K562 (cell line): ENCODE results near the gene ADAT1. TPM values are rescaled to one million over a fixed set of nuclear protein-coding genes. Genes with fewer than 3 reads are reported as not detected.

Source experiments
- ATAC-seq: fragments of 200-7000 bp; cut with Tn5 transposase; 3 replicates; pipeline ENCODE4 v1.9.1; 2020; ENCODE audit warnings: moderate library complexity
- BruUV-seq: library from RNA; stranded (reverse); fragments of 400-500 nt; replicated peaks from 2 replicates; lab custom pipeline; 2021; lab: Mats Ljungman, UMichigan
- CTCF ChIA-PET: fragments of 300-600 bp; formaldehyde crosslinking; extraction: SDS; loops from one replicate; lab custom pipeline; 2021; ENCODE audit warnings: low intra/inter-chr PET ratio; lab: Yijun Ruan, JAX
- POLR2A ChIA-PET: fragments of 300-600, 350-650 bp; sonication (Branson Sonifier 250); formaldehyde crosslinking; extraction: SDS; loops from one replicate; lab custom pipeline; 2021; ENCODE audit warnings: antibody characterized with exemption, inconsistent platforms; lab: Yijun Ruan, JAX
- DNase-seq, 4 experiments: peaks; one replicate each; pipeline versions ENCODE4 v3.0.0 to v3.0.0-alpha.2; 2011 to 2018; ENCODE audit warnings: low spot score in 3 of 4, mixed read lengths in 3 of 4; ENCODE audit errors: extremely low read depth in 1 of 4
- FAIRE-seq: peaks from 2 replicates; lab custom pipeline; 2011; peaks lifted over from hg19 to GRCh38; lab: Jason Lieb, UNC
- H2AFZ ChIP-seq: 2 replicates; pipeline ENCODE4 v1.6.0; 2011; ENCODE audit warnings: low read depth, low read length, control low read depth, inconsistent platforms
- H3K27ac ChIP-seq: fragments of 200-600 bp; 3 replicates; pipeline ENCODE4 v1.8.0; 2011; ENCODE audit warnings: low read depth, mild to moderate bottlenecking, control low read depth, inconsistent platforms, low read length, moderate library complexity, mixed read lengths; ENCODE audit errors: extremely low read depth
- H3K27me3 ChIP-seq, 2 experiments: fragments of 300-600 bp in 1 of 2; 2 replicates in 1 of 2; 3 replicates in 1 of 2; pipeline versions ENCODE4 v1.6.0 to v1.8.0; 2011; ENCODE audit warnings: inconsistent platforms in 2 of 2, low read length in 2 of 2, mild to moderate bottlenecking in 1 of 2, mixed read lengths in 1 of 2, moderate library complexity in 1 of 2; ENCODE audit not compliant: control insufficient read depth in 2 of 2, insufficient read depth in 2 of 2
- H3K36me3 ChIP-seq: fragments of 300-600 bp; 3 replicates; pipeline ENCODE4 v1.8.0; 2011; ENCODE audit warnings: mild to moderate bottlenecking, low read length, inconsistent platforms; ENCODE audit not compliant: control insufficient read depth, insufficient read depth
- H3K4me1 ChIP-seq, 2 experiments: fragments of 200-600 bp in 1 of 2; replicated peaks in 1 of 2; 2 replicates in 1 of 2; 3 replicates in 1 of 2; pipeline versions ENCODE4 v1.5.1 to v1.8.0; 2011; ENCODE audit warnings: inconsistent platforms in 2 of 2, low read length in 2 of 2, mild to moderate bottlenecking in 1 of 2, mixed read lengths in 1 of 2, moderate library complexity in 1 of 2; ENCODE audit not compliant: control insufficient read depth in 2 of 2, insufficient read depth in 2 of 2
- H3K4me2 ChIP-seq: 2 replicates; pipeline ENCODE4 v1.6.1; 2011; ENCODE audit warnings: low read length, control low read depth, inconsistent platforms, mixed read lengths; ENCODE audit not compliant: insufficient read depth
- H3K4me3 ChIP-seq: fragments of 200-600 bp; sonication (generic), shearing (Covaris generic); 2 replicates; pipeline ENCODE4 v1.5.1; 2016; ENCODE audit warnings: control low read depth, inconsistent platforms
- H3K79me2 ChIP-seq: fragments of 200-600 bp; 3 replicates; pipeline ENCODE4 v1.8.0; 2011; ENCODE audit warnings: low read length, inconsistent platforms; ENCODE audit not compliant: control insufficient read depth, insufficient read depth
- H3K9ac ChIP-seq, 2 experiments: 2 replicates each; pipeline versions ENCODE4 v1.6.0 to v1.6.1; 2011; ENCODE audit warnings: low read depth in 2 of 2, low read length in 2 of 2, control low read depth in 1 of 2, inconsistent platforms in 1 of 2, mild to moderate bottlenecking in 1 of 2, mixed read lengths in 1 of 2; ENCODE audit not compliant: insufficient read depth in 1 of 2
- H3K9me1 ChIP-seq: one replicate; pipeline ENCODE4 v1.6.0; 2011; ENCODE audit warnings: inconsistent platforms, mild to moderate bottlenecking, low read length, moderate library complexity; ENCODE audit not compliant: control insufficient read depth, insufficient read depth
- H3K9me3 ChIP-seq: replicated peaks from 2 replicates; pipeline ENCODE4 v1.5.1; 2011; ENCODE audit warnings: low read depth, low read length, inconsistent platforms; ENCODE audit not compliant: control insufficient read depth, insufficient read depth
- H4K20me1 ChIP-seq: replicated peaks from 2 replicates; pipeline ENCODE4 v1.6.1; 2011; ENCODE audit warnings: low read length, inconsistent platforms, mixed read lengths; ENCODE audit not compliant: control insufficient read depth, insufficient read depth
- ARID1B ChIP-seq: fragments of 450-650 bp; IDR thresholded peaks from 2 replicates; pipeline ENCODE4 v1.6.1; 2016; ENCODE audit warnings: antibody characterized with exemption, mild to moderate bottlenecking, inconsistent platforms
- BRF1 ChIP-seq: IDR thresholded peaks from 3 replicates; pipeline ENCODE4 v1.6.1; 2011; ENCODE audit warnings: borderline replicate concordance, mild to moderate bottlenecking; ENCODE audit not compliant: insufficient read length; ENCODE audit errors: extremely low read depth
- CHD4 ChIP-seq: fragments of 200-600 bp; sonication (generic); IDR thresholded peaks from 3 replicates; pipeline ENCODE4 v1.6.1; 2012; ENCODE audit warnings: low read depth, mild to moderate bottlenecking, mixed read lengths, low read length, inconsistent platforms; ENCODE audit not compliant: insufficient read depth, insufficient replicate concordance, poor library complexity, severe bottlenecking
- KLF6 ChIP-seq: fragments of 250-450 bp; sonication (Bioruptor Pico); IDR thresholded peaks from 2 replicates; pipeline ENCODE4 v1.4.0; 2020; ENCODE audit warnings: mild to moderate bottlenecking, moderate library complexity, borderline replicate concordance
- NR1H2 ChIP-seq: sonication (generic); formaldehyde crosslinking; IDR thresholded peaks from 2 replicates; pipeline ENCODE4 v1.4.0; 2020; ENCODE audit warnings: mild to moderate bottlenecking, missing genetic modification reagents
- POLR2B ChIP-seq: fragments of 450-650 bp; IDR thresholded peaks from 2 replicates; pipeline ENCODE4 v1.6.1; 2018; ENCODE audit warnings: low read depth; ENCODE audit not compliant: partially characterized antibody
- TFAP4 ChIP-seq: sonication (generic); formaldehyde crosslinking; IDR thresholded peaks from 2 replicates; pipeline ENCODE4 v1.8.0; 2022; ENCODE audit warnings: missing genetic modification reagents, mild to moderate bottlenecking, moderate library complexity, borderline replicate concordance
- ZNF133 ChIP-seq: fragments of 250-450 bp; sonication (Bioruptor Pico); IDR thresholded peaks from 2 replicates; pipeline ENCODE4 v1.4.0; 2020; ENCODE audit warnings: mild to moderate bottlenecking
- WGBS: fragments of 100-300 bp; shearing (Covaris generic); methylation state at CpG from one replicate; pipeline ENCODE4 v1.1.6; 2016; ENCODE audit warnings: low coverage, mixed read lengths; ENCODE audit not compliant: insufficient coverage; ENCODE audit errors: missing lambda C conversion rate; 5-methylcytosine and 5-hydroxymethylcytosine counted together
- in situ Hi-C: fragments of 300-500 bp; cut with MboI; formaldehyde crosslinking; loops from 4 replicates; pipeline ENCODE4 v1.15.0; 2018; ENCODE audit warnings: inconsistent platforms, mixed read lengths
- intact Hi-C: fragments of 100-400 bp; cut with micrococcal nuclease; formaldehyde crosslinking; loops from 2 replicates; pipeline ENCODE4 v1.14.2; 2022
- polyA plus RNA-seq, 8 experiments: library from polyadenylated mRNA; depleted of rRNA in 4 of 8; stranded (reverse) in 5 of 8; unstranded in 3 of 8; fragments of >200 nt; fragmentation: Nextera tagmentation in 2 of 8; fragmentation: Illumina TruSeq in 1 of 8; extraction: Ambion mirVana in 2 of 8; extraction: Trizol in 1 of 8; gene quantifications; 2 replicates each; pipeline versions ENCODE4 v1.2.1 to v1.2.3, GENCODE V29; 2011 to 2014; ENCODE audit warnings: inconsistent platforms in 1 of 8, missing spikeins in 1 of 8
- total RNA-seq, 7 experiments: library from RNA; depleted of rRNA in 6 of 7; stranded (reverse); fragments of >200 nt in 6 of 7; fragmentation: Illumina TruSeq in 2 of 7; extraction: Trizol in 2 of 7; gene quantifications; 2 replicates each; pipeline versions ENCODE4 v1.2.1 to v1.2.3, GENCODE V29; 2011 to 2021; ENCODE audit warnings: low replicate concordance in 1 of 7
- TF ChIP-seq, protein P1 (sequence below), 2 experiments: fragments of 150-350 bp in 1 of 2; IDR thresholded peaks; 2 replicates each; pipeline ENCODE4 v1.6.1; 2012 to 2016; ENCODE audit warnings: low read depth in 2 of 2, low read length in 2 of 2, mild to moderate bottlenecking in 1 of 2, moderate library complexity in 1 of 2
- TF ChIP-seq, protein P2 (sequence below): fragments of 200-800 bp; sonication (Bioruptor generic); IDR thresholded peaks from 2 replicates; pipeline ENCODE4 v1.6.1; 2017; ENCODE audit warnings: missing genetic modification characterization, missing compliant biosample characterization

The ADAT1 gene
- total and polyA plus RNA-seq, 9 of the 15 experiments (the other 6 are each of a cell fraction or from before 2014, with no cell fraction given) = 16.0 to 36.7 (median 28.2) TPM

DNA sequence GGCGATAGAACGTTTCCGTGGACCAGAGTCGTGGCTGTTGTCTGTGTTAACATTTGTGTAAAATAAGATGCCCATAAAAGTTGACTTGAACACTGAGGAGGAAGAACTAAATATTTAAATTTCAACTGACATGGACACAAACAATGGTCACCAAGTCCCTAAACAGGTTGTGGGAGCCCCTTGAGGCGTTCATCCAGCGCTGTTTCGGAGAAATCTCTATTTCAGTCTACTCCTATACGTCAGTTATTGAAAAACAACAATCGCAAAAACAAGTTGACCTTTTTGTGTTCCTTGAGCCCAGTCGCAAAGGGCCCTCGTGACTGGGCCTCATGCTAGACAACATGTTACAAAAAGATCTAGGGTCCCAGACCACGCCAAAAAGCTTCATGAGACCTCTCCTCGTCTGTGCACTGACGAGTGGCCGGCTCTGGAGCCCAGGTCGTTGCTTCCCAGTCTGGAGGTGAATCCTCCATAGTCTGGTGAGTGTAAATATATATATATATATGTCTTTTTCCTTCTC is 66.6 kb downstream of the ADAT1 start:
- in situ Hi-C loops (no loop called here), intact Hi-C loops (no loop called here)
- Histone ChIP-seq H3K4me1 (peaks cover 17 to 26% of the 10 kb centered on the region in 2 experiments), H3K27me3 (no peaks in the 10 kb centered on the region), H3K9me1 (no peaks in the 10 kb centered on the region), H4K20me1 (no peaks in the 10 kb centered on the region), H3K9me3 (no peaks in the 10 kb centered on the region), H2AFZ (peak overlapping the region; percentile 97), H3K79me2 (peaks cover 11% of the 10 kb centered on the region; the same call in 1 of the 3 replicates), H3K36me3 (no peaks in the 10 kb centered on the region; the same call in 2 of the 3 replicates), H3K4me3 (peak overlapping the region; percentile 64), H3K4me2 (peak overlapping the region; percentile 88), H3K27ac (peak overlapping the region; percentile 66), H3K9ac (peak overlapping the region; percentile 63 to 93; a peak in 3 of 4 replicates)
- CTCF ChIA-PET = no interaction called here
- DNase-seq (no peak), ATAC-seq (no peak; the same call in 2 of the 3 replicates), FAIRE-seq (no peak)
- 17% methylated on average over 16 of the region's 16 CpGs for WGBS
- POLR2A ChIA-PET = interaction anchor here (0.6 to 1.6 kb wide), 5 partner anchors 13 to 123 kb away, joined by 3 to 7 read pairs (median 3); partner anchors contain the start of gene CFDP1
- no TSS peak for BruUV-seq
- TF ChIP-seq CHD4 (no peak), ZNF133 (no peak), NR1H2 (CRISPR knock-in tag) (no peak), KLF6 (CRISPR knock-in tag) (no peak), POLR2B (peak; percentile 15), ARID1B (no peak), TFAP4 (CRISPR knock-in tag) (no peak), BRF1 (no peak)
- TF ChIP-seq, protein P1, sequence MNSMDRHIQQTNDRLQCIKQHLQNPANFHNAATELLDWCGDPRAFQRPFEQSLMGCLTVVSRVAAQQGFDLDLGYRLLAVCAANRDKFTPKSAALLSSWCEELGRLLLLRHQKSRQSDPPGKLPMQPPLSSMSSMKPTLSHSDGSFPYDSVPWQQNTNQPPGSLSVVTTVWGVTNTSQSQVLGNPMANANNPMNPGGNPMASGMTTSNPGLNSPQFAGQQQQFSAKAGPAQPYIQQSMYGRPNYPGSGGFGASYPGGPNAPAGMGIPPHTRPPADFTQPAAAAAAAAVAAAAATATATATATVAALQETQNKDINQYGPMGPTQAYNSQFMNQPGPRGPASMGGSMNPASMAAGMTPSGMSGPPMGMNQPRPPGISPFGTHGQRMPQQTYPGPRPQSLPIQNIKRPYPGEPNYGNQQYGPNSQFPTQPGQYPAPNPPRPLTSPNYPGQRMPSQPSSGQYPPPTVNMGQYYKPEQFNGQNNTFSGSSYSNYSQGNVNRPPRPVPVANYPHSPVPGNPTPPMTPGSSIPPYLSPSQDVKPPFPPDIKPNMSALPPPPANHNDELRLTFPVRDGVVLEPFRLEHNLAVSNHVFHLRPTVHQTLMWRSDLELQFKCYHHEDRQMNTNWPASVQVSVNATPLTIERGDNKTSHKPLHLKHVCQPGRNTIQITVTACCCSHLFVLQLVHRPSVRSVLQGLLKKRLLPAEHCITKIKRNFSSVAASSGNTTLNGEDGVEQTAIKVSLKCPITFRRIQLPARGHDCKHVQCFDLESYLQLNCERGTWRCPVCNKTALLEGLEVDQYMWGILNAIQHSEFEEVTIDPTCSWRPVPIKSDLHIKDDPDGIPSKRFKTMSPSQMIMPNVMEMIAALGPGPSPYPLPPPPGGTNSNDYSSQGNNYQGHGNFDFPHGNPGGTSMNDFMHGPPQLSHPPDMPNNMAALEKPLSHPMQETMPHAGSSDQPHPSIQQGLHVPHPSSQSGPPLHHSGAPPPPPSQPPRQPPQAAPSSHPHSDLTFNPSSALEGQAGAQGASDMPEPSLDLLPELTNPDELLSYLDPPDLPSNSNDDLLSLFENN (IDR thresholded peaks at IDR 0.05; ENCODE audit: low read depth in 2 of 2, low read length in 2 of 2) = no peak
- TF ChIP-seq, protein P2, sequence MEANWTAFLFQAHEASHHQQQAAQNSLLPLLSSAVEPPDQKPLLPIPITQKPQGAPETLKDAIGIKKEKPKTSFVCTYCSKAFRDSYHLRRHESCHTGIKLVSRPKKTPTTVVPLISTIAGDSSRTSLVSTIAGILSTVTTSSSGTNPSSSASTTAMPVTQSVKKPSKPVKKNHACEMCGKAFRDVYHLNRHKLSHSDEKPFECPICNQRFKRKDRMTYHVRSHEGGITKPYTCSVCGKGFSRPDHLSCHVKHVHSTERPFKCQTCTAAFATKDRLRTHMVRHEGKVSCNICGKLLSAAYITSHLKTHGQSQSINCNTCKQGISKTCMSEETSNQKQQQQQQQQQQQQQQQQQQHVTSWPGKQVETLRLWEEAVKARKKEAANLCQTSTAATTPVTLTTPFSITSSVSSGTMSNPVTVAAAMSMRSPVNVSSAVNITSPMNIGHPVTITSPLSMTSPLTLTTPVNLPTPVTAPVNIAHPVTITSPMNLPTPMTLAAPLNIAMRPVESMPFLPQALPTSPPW (CRISPR knock-in tag) = peak; percentile 42; the same call in 1 of the 2 replicates
